Endodermal cell (in vitro differentiated cells): ENCODE measurements around the gene GLIS2. TPM values are rescaled to one million over a fixed set of nuclear protein-coding genes. Genes with fewer than 3 reads are reported as not detected.

Source experiments
- DNase-seq: peaks from one replicate; pipeline ENCODE4 v3.0.0-alpha.2; 2017
- H3K27ac ChIP-seq: 2 replicates; pipeline ENCODE4 v1.5.1; 2013; ENCODE audit warnings: mild to moderate bottlenecking, low read depth, low read length, moderate library complexity
- H3K27me3 ChIP-seq: 2 replicates; pipeline ENCODE4 v1.6.1; 2013; ENCODE audit warnings: mild to moderate bottlenecking, low read length, moderate library complexity; ENCODE audit not compliant: insufficient read depth, control insufficient read depth, poor library complexity, severe bottlenecking
- H3K36me3 ChIP-seq: 2 replicates; pipeline ENCODE4 v1.7.0; 2013; ENCODE audit warnings: mild to moderate bottlenecking, low read length, moderate library complexity; ENCODE audit not compliant: control insufficient read depth, insufficient read depth
- H3K4me1 ChIP-seq: one replicate; pipeline ENCODE4 v1.7.0; 2013; ENCODE audit warnings: low read length; ENCODE audit not compliant: control insufficient read depth, insufficient read depth
- H3K4me3 ChIP-seq: 2 replicates; pipeline ENCODE4 v1.5.1; 2013; ENCODE audit warnings: mild to moderate bottlenecking, low read length, moderate library complexity
- H3K9ac ChIP-seq: 2 replicates; pipeline ENCODE4 v1.6.1; 2013; ENCODE audit warnings: mild to moderate bottlenecking, low read length, moderate library complexity; ENCODE audit not compliant: poor library complexity, severe bottlenecking; ENCODE audit errors: extremely low read depth
- H3K9me3 ChIP-seq: 2 replicates; pipeline ENCODE4 v1.6.1; 2013; ENCODE audit warnings: mild to moderate bottlenecking, low read length, moderate library complexity; ENCODE audit not compliant: control insufficient read depth
- H3K27ac Mint-ChIP-seq: 2 replicates; pipeline ENCODE4 v1.8.0; 2020; ENCODE audit warnings: mixed read lengths
- H3K27me3 Mint-ChIP-seq: 2 replicates; pipeline ENCODE4 v1.8.0; 2021; ENCODE audit warnings: mild to moderate bottlenecking, mixed read lengths; ENCODE audit not compliant: insufficient read depth
- H3K36me3 Mint-ChIP-seq: 2 replicates; pipeline ENCODE4 v1.8.0; 2020; ENCODE audit warnings: low read depth, mixed read lengths
- H3K4me1 Mint-ChIP-seq: 2 replicates; pipeline ENCODE4 v1.8.0; 2020; ENCODE audit warnings: mixed read lengths
- H3K4me3 Mint-ChIP-seq: 2 replicates; pipeline ENCODE4 v1.8.0; 2020; ENCODE audit warnings: mild to moderate bottlenecking, moderate library complexity, mixed read lengths
- H3K9me3 Mint-ChIP-seq: 2 replicates; pipeline ENCODE4 v1.8.0; 2020; ENCODE audit warnings: mild to moderate bottlenecking, mixed read lengths
- CTCF ChIP-seq: fragments of 200-600 bp; sonication (generic); conservative IDR thresholded peaks from 2 replicates; pipeline ENCODE4 v1.5.0; 2021; ENCODE audit warnings: antibody characterized with exemption, mild to moderate bottlenecking
- WGBS, 2 experiments: methylation state at CpG; one replicate each; pipeline versions ENCODE4 v1.1.5 to v1.1.7; 2013; ENCODE audit warnings: missing lambda C conversion rate in 2 of 2, mixed read lengths in 1 of 2; ENCODE audit not compliant: insufficient coverage in 1 of 2, insufficient read length in 1 of 2; 5-methylcytosine and 5-hydroxymethylcytosine counted together
- total RNA-seq, 2 donors: library from RNA; stranded (reverse); fragmentation: NEBNext Ultra II Directional in 1 of 2; extraction: Animal tissue kit (Norgen Biotek cat#: 25700) in 1 of 2; gene quantifications; 2 replicates in 1 of 2; 3 replicates in 1 of 2; pipeline ENCODE4 v1.2.1, GENCODE V29; 2021

Gene GLIS2
- total RNA-seq, 2 donors from 2014 or later: 9.1 to 13.2 TPM

- 94 to 95% methylated on average over 8 to 14 of the region's 14 CpGs for WGBS, 2 experiments
- H3K27ac Mint-ChIP-seq: no peak overlapping the region
- no peaks in the 10 kb centered on the region for H3K27me3 ChIP-seq
- H3K36me3 ChIP-seq: peaks cover 23% of the 10 kb centered on the region
- H3K4me3 Mint-ChIP-seq: no peak overlapping the region
- no peaks in the 10 kb centered on the region for H3K27me3 Mint-ChIP-seq
- H3K27ac ChIP-seq: no peak overlapping the region
- no peak overlapping the region for H3K4me3 ChIP-seq
- H3K4me1 ChIP-seq: no peaks in the 10 kb centered on the region
- TF ChIP-seq CTCF: no peak
- H3K36me3 Mint-ChIP-seq: peaks cover 19% of the 10 kb centered on the region
- no peaks in the 10 kb centered on the region for H3K9me3 ChIP-seq
- H3K9ac ChIP-seq: no peak overlapping the region
- peaks cover 7% of the 10 kb centered on the region for H3K9me3 Mint-ChIP-seq
- DNase-seq: no peak
- H3K4me1 Mint-ChIP-seq: peaks cover 4% of the 10 kb centered on the region
Observed at GRCh38 chr16:4339909-4340308, 24.0 kb downstream of the GLIS2 start.

- H3K27ac ChIP-seq: no peak overlapping the region
Observed at GRCh38 chr16:4340443-4340842, 24.6 kb downstream of the GLIS2 start.

GRCh38 chr16:4341250-4341649 lies 25.4 kb downstream of the GLIS2 start:
- Histone ChIP-seq H3K27ac (no peak overlapping the region), H3K9ac (no peak overlapping the region)

More at GRCh38 chr16:4340443-4340842, 24.6 kb downstream of the GLIS2 start:
- TF ChIP-seq CTCF: no peak
- Mint-ChIP-seq H3K4me1 (peaks cover 4% of the 10 kb centered on the region), H3K4me3 (no peak overlapping the region), H3K36me3 (peaks cover 25% of the 10 kb centered on the region), H3K27ac (no peak overlapping the region), H3K27me3 (no peaks in the 10 kb centered on the region), H3K9me3 (peaks cover 10% of the 10 kb centered on the region)
- Histone ChIP-seq H3K4me3 (no peak overlapping the region), H3K36me3 (peaks cover 23% of the 10 kb centered on the region), H3K27me3 (no peaks in the 10 kb centered on the region), H3K4me1 (no peaks in the 10 kb centered on the region), H3K9me3 (no peaks in the 10 kb centered on the region), H3K9ac (no peak overlapping the region)
- no peak for DNase-seq
- 92 to 94% methylated on average over 3 to 6 of the region's 6 CpGs for WGBS, 2 experiments

More at GRCh38 chr16:4341250-4341649, 25.4 kb downstream of the GLIS2 start:
- Histone ChIP-seq H3K4me3 (no peak overlapping the region), H3K9me3 (no peaks in the 10 kb centered on the region), H3K36me3 (peaks cover 23% of the 10 kb centered on the region), H3K4me1 (no peaks in the 10 kb centered on the region), H3K27me3 (no peaks in the 10 kb centered on the region)
- no peak overlapping the region for H3K4me3 Mint-ChIP-seq
- no peaks in the 10 kb centered on the region for H3K27me3 Mint-ChIP-seq
- H3K4me1 Mint-ChIP-seq: no peaks in the 10 kb centered on the region
- 91 to 98% methylated on average over 6 to 13 of the region's 13 CpGs for WGBS, 2 experiments
- H3K9me3 Mint-ChIP-seq: peaks cover 10% of the 10 kb centered on the region
- no peak for TF ChIP-seq CTCF
- H3K27ac Mint-ChIP-seq: no peak overlapping the region
- DNase-seq: no peak
- peaks cover 28% of the 10 kb centered on the region for H3K36me3 Mint-ChIP-seq
